Skin of body (tissue), 2 donors: ENCODE measurements around the gene EXOC6. TPM values are rescaled to one million over a fixed set of nuclear protein-coding genes. Genes with fewer than 3 reads are reported as not detected.

ENCODE experiments used
- DNase-seq: peaks from one replicate; lab custom pipeline; 2025; lab: John Stamatoyannopoulos, UW
- total RNA-seq: library from RNA; depleted of rRNA; stranded (reverse); fragments of >200 nt; gene quantifications from one replicate; pipeline ENCODE4 v1.2.3, GENCODE V29; 2014

EXOC6 gene
- total RNA-seq, 1 donor from 2014 or later = 21.9 TPM

GRCh38 chr10:93063977-93064660 is 215.8 kb downstream of the EXOC6 start:
- no peak for DNase-seq

GRCh38 chr10:93064874-93065660 is 216.7 kb downstream of the EXOC6 start:
- no peak for DNase-seq

- DNase-seq = no peak
Observed at GRCh38 chr10:93065675-93066543, 217.6 kb downstream of the EXOC6 start.

GRCh38 chr10:93066544-93066913 is 218.2 kb downstream of the EXOC6 start:
- DNase-seq = no peak

- no peak for DNase-seq
Observed at GRCh38 chr10:93067443-93068365, 219.4 kb downstream of the EXOC6 start.

GRCh38 chr10:93068411-93069244 is 220.3 kb downstream of the EXOC6 start:
- no peak for DNase-seq

GRCh38 chr10:93069245-93069561 is 220.9 kb downstream of the EXOC6 start:
- DNase-seq = no peak

- no peak for DNase-seq
Observed at GRCh38 chr10:93070378-93071176, 222.3 kb downstream of the EXOC6 start.

GRCh38 chr10:93071177-93071472 is 222.8 kb downstream of the EXOC6 start:
- no peak for DNase-seq

- no peak for DNase-seq
Observed at GRCh38 chr10:93071674-93072224, 223.4 kb downstream of the EXOC6 start.

GRCh38 chr10:93072225-93072712 is 223.9 kb downstream of the EXOC6 start:
- DNase-seq = no peak

- DNase-seq = no peak
Observed at GRCh38 chr10:93072713-93073538, 224.6 kb downstream of the EXOC6 start.

- no peak for DNase-seq
Observed at GRCh38 chr10:93073539-93074146, 225.3 kb downstream of the EXOC6 start, which contains the start of gene CYP26A1. CYP26A1 (plus strand) TSS chr10:93073893; CDS start chr10:93073935, 42 bp downstream.

GRCh38 chr10:93074147-93074596 is 225.9 kb downstream of the EXOC6 start:
- no peak for DNase-seq

GRCh38 chr10:93074597-93075368 is 226.5 kb downstream of the EXOC6 start:
- no peak for DNase-seq

- no peak for DNase-seq
Observed at GRCh38 chr10:93075369-93076221, 227.3 kb downstream of the EXOC6 start.
